Omental fat pad (tissue), 4 donors: ENCODE data around the gene ARHGEF40. TPM values are rescaled to one million over a fixed set of nuclear protein-coding genes. Genes with fewer than 3 reads are reported as not detected.

Experiments used
- ATAC-seq: fragments of 150-250 bp; one replicate; pipeline ENCODE4 v1.9.1; 2016; ENCODE audit warnings: mild to moderate bottlenecking, moderate library complexity; ENCODE audit not compliant: low FRiP score
- DNase-seq: peaks from one replicate; pipeline ENCODE4 v3.0.0-alpha.2; 2019; ENCODE audit warnings: low spot score
- CTCF ChIP-seq, 3 donors: fragments of 450-650 bp; IDR thresholded peaks; one replicate each; pipeline ENCODE4 v1.5.1; 2016 to 2017; ENCODE audit warnings: antibody characterized with exemption in 3 of 3, mild to moderate bottlenecking in 3 of 3, moderate library complexity in 2 of 3
- total RNA-seq, 4 donors: library from RNA; depleted of rRNA; stranded (reverse); fragments of >200 nt; gene quantifications; one replicate each; pipeline ENCODE4 v1.1.0, GENCODE V29; 2016

ARHGEF40 gene
- total RNA-seq, 4 donors from 2014 or later = 30.0 to 91.3 (median 40.6) TPM

- TF ChIP-seq CTCF (IDR thresholded peaks at IDR 0.05) = no peak
Measured at GRCh38 chr14:21090194-21090939, 20.3 kb downstream of the ARHGEF40 start.

GRCh38 chr14:21090940-21091663 is 21.0 kb downstream of the ARHGEF40 start:
- ATAC-seq = no peak
- TF ChIP-seq CTCF (IDR thresholded peaks at IDR 0.05) = no peak
- peak; percentile 18 for DNase-seq

More at GRCh38 chr14:21090194-21090939, 20.3 kb downstream of the ARHGEF40 start:
- ATAC-seq (no peak), DNase-seq (peak; percentile 17)

- ATAC-seq = no peak
- peak; percentile 8 for DNase-seq
Measured at GRCh38 chr14:21091821-21092272, 21.7 kb downstream of the ARHGEF40 start.

GRCh38 chr14:21092273-21093011 is 22.3 kb downstream of the ARHGEF40 start:
- TF ChIP-seq CTCF (IDR thresholded peaks at IDR 0.05) = peak; percentile 100
- ATAC-seq = peak; percentile 83
- peak; percentile 65 for DNase-seq

More at GRCh38 chr14:21091821-21092272, 21.7 kb downstream of the ARHGEF40 start:
- no peak for TF ChIP-seq CTCF (IDR thresholded peaks at IDR 0.05)

DNA sequence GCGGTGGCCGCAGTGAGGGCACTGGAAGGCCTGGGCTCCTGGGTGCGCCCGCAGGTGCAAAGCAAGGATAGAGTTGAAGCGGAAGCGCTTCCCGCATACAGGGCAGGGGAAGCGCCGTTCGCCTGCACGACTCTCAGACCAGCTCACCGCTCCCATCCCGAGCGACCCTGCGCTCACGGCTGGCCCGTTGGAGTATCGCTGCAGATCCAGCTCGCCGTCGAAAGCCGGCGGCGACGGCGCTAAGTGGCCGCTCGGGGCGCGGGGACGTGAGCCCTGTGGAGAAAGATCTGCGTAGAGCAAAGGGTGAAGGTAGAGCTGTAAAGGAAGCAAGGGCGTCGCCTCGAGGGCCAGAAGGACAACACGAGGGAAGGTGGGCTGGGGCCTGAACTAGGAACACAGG is 22.9 kb downstream of the ARHGEF40 start:
- ATAC-seq (no peak), DNase-seq (no peak)
- TF ChIP-seq CTCF (IDR thresholded peaks at IDR 0.05) = no peak

- ATAC-seq (no peak), DNase-seq (no peak)
- no peak for TF ChIP-seq CTCF (IDR thresholded peaks at IDR 0.05)
Measured at GRCh38 chr14:21093769-21094681, 23.9 kb downstream of the ARHGEF40 start.
